GM15510 (cell line): ENCODE data around the gene NFKBIL1.

Experiments used
- POLR2A ChIP-seq: IDR thresholded peaks from 3 replicates; pipeline ENCODE4 v1.6.1; 2011; ENCODE audit warnings: borderline replicate concordance; ENCODE audit not compliant: insufficient read length; ENCODE audit errors: extremely low read depth

Gene NFKBIL1, protein sequence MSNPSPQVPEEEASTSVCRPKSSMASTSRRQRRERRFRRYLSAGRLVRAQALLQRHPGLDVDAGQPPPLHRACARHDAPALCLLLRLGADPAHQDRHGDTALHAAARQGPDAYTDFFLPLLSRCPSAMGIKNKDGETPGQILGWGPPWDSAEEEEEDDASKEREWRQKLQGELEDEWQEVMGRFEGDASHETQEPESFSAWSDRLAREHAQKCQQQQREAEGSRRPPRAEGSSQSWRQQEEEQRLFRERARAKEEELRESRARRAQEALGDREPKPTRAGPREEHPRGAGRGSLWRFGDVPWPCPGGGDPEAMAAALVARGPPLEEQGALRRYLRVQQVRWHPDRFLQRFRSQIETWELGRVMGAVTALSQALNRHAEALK

GRCh38 chr6:31546958-31547726, at the start of gene NFKBIL1:
NFKBIL1 (plus strand) TSS chr6:31547608; CDS start chr6:31547695, 87 bp downstream.
- TF ChIP-seq POLR2A, result peak; percentile 58

DNA sequence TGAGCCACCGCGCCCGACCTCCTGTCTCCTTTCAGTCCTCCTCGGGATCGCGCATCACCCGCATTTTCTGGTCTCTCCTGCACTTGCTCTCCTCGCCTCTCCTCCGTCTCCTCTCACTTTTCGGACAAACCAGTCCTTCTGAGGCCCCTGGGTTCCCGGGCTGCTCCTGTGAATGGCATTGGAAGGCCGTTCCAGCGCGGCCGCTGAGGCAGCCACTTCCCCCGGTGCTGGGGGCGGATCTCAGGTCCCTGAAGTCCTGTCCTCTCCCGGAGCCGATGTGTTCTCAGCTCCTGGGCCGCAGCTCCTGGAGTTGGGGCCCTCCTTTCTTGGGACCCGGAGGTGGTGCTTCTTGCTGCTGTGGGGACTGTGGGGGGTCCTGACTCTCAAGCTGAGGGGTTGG, 48.7 kb upstream of the NFKBIL1 start:
- TF ChIP-seq POLR2A, result no peak

GRCh38 chr6:31502586-31502985, 44.8 kb upstream of the NFKBIL1 start:
- TF ChIP-seq POLR2A, result no peak

DNA sequence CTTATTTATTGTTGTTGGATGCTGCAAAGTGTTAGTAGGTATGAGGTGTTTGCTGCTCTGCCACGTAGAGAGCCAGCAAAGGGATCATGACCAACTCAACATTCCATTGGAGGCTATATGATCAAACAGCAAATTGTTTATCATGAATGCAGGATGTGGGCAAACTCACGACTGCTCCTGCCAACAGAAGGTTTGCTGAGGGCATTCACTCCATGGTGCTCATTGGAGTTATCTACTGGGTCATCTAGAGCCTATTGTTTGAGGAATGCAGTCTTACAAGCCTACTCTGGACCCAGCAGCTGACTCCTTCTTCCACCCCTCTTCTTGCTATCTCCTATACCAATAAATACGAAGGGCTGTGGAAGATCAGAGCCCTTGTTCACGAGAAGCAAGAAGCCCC, 37.4 kb upstream of the NFKBIL1 start:
- no peak for TF ChIP-seq POLR2A

DNA sequence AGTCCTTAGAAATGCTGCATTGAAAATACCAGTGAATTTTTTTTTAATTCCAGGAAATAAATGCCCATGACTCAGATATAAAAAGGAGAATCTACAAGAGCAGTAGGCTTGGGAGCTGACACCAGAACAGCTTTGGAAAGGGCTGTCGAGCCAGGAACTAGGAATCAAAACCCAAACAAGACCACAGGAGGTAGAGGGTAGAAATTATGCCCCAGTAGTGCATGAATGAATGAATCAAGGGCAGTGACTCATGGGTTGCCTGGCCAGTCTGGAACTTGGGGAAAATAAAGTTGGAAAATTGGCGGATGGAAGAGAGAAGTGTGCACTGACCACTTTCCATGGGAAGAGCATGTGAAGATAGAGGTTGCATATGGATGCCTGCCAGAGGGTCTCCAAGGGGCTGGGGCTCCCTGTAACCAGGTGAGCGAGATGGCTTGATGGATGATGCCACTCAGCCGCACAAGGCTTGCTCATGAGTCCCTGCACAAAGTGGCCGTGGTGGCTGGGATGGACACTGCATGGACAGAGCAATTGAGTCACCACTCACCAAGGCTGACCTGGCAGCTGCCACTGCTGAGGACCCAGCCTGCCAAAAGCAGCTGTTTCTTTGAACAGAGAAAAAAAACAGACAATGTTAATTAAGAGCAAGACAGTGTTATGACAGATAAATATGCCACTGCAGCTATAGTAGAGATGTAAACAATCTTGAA, 33.8 kb upstream of the NFKBIL1 start:
- no peak for TF ChIP-seq POLR2A

DNA sequence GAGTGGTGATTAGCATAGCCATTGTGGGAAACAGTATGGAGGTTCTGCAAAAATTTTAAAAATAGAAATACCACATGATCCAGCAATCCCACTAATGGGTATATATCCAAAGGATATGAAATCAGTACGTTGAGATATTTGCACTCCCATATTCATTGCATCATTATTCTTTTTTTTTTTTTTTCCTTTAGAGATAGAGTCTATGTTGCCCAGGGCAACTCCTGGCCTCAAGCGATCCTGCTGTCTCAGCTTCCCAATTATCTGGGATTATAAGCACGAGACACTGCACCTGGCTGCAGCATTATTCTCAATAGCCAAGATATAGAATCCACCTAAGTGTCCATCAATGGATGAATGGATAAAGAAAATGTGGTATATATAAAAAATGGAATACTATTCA, 25.6 kb upstream of the NFKBIL1 start:
- no peak for TF ChIP-seq POLR2A

DNA sequence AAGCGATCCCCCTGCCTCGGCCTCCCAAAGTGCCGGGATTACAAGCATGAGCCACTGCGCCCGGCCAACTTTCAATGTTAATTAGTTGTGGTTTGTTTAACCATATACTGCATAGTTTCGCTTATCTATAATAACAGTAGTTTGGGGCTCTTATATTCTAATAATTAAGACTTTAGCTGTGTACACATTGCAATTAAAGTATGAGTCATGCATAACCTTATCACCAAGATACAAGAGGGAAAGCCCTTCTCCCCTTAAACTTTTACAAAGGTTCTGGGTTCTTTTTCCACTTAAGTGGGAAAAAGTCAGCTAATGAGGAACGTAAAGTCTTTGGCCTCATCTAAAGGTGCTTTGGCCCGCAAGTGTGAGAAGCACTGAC, 21.9 kb upstream of the NFKBIL1 start:
- no peak for TF ChIP-seq POLR2A

DNA sequence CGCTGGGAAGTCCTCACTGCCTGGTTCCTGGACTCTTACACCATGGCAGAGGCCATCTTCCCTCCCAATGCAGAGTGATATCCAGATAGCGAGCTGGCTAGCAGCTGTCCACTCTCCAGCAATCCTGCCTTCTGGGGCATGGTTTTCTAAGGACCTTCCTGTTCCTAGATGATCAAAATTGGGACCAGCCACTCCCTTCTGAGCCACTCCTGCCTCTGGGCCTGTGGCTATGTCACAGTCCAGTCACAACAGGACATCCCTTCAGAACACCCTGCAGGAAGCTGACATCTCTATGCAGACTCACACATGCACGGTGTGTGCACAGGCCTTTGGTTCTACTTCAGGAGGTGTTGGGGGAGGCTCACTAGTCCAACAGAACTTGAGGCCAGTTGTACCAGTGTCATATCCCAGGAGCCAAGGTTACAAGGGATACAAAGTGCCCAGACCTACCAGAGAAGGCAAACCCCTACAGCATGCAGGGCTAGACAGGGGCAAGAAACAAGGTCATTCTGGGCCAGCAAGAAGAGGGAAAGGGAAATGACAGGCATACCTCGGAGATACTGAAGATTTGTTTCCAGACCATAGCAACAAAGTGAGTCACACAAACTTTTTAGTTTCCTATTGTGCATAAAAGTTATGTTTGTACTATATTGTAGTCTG, 21.3 kb upstream of the NFKBIL1 start:
- TF ChIP-seq POLR2A, result no peak

DNA sequence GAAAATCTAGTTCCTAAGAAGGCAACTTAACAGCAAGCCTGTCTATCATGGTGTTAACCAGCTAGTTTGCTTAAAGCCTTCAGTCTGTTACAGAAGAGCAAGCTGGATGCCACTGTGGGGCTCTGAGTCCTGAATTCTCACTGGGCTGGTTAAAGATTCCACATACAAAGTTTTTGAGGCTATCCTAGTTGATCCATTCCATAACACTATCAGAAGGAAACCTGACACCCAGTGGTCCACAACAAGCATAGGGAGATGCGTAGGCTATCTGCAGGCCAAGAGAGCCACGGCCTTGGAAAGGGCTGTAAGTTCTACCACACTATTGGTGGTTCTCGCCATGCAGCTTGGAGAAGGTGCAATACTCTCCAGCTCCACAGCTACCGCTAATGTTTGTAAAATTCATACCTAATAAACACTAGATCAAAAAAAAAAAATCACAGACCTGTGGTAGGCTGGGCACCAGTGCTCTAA, 19.1 kb upstream of the NFKBIL1 start:
- no peak for TF ChIP-seq POLR2A

DNA sequence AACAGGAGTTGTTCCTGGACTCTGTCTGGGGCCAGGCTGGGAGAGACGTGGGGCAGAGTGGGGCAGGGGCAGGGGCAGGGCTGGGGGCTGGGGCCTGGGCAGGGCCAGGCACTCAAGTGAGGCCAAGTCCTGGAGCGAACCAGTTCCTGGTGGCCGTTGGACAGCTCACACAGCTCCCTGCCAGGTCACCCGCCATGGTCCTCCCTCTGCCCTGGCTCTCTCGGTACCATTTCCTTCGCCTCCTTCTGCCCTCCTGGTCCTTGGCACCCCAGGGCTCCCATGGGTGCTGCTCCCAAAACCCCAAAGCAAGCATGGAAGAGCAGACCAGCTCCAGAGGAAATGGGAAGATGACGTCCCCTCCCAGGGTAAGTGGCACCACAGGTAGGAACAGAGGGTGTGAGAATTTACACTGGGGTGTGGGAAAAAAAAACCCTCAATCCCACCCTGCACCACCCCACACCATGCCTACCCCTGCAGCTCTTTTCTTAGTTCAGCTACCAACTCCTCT, 18.5 kb upstream of the NFKBIL1 start, which contains the start of gene MCCD1:
MCCD1 (plus strand) TSS at position 142 of the 508 bp plus-strand sequence; CDS start at position 195, 53 bp downstream.
- TF ChIP-seq POLR2A, result no peak

DNA sequence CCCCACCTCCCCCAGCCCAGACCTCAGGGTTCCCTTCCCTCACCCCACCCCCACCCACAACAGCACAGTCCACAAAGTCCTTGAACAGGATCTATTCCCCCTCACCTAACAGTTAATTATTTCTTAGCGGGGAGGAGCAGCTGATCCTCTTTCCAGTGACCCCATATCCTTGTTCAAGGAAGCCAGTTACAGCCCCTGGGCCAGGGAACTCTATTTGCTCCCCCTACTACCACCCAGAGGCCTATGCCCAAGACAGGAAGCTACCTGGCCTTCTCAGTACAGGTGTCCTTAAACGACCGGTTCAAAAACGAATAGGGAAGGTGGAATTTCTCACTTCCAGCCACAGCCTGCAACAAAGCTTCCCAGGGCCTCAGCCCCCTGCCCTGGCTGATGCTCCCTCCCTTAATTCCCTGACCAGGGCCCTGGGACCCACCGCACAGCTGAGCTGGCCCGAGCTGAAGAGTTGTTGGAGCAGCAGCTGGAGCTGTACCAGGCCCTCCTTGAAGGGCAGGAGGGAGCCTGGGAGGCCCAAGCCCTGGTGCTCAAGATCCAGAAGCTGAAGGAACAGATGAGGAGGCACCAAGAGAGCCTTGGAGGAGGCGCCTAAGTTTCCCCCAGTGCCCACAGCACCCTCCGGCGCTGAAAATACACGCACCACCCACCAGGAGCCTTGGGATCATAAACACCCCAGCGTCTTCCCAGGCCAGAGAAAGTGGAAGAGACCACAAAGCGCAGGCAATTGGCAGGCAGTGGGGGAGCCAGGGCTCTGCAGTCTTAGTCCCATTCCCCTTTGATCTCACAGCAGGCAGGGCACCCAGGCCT, 17.9 kb upstream of the NFKBIL1 start:
- no peak for TF ChIP-seq POLR2A

DNA sequence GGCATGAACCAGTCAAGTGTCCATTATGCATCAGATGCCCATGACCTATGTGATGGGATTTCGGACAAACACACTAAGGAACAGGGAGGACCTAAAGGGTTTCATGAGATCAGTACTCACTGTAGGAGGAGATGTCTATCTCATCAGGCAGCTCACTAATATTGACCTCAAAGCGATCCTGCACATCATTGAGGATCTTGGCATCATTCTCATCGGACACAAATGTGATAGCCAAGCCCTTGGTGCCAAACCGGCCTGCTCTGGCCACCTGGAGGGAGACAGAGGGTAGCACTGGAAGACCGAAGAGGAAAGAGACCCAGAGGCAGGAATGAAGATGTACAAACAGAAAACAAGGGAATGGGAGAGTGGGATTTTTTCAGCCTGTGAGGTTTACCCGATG, 16.7 kb upstream of the NFKBIL1 start:
- no peak for TF ChIP-seq POLR2A

GRCh38 chr6:31531162-31531561, 16.2 kb upstream of the NFKBIL1 start:
- no peak for TF ChIP-seq POLR2A
